Measurements from ENCODE around the gene STAT5B. TPM values are rescaled to one million over a fixed set of nuclear protein-coding genes. Genes with fewer than 3 reads are reported as not detected.

The STAT5B gene
- total and polyA plus RNA-seq, 2 of the 13 experiments (the other 11 are each of a cell fraction or from before 2014, with no cell fraction given): 21.0 to 42.8 TPM

DNA sequence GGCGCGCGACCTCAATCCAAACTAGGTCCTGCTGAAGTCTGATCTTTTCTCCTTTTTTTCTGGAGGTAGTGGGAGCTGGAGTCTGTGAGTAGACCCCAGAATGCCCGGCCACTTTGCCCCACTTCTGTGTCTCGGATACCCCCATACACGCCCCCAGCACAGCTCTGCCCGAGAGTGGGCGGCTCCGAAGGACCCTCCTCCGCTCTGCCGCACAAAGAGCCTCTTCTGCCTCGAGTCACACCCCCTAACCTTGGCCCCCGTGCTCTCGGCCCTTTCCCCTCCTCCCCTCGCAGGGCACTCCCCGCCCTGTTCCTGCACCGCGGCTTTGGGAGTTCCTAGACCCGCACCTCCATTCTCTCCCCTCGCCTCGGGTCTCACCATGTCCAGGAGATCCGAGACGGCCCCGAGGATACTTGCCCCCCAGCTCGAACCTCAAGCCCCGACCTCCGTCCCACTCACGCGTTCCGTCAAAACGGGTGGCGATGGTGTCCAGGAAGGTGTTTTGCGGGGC is 95.7 kb downstream of the STAT5B start (continued):
- TF ChIP-seq, protein P1, sequence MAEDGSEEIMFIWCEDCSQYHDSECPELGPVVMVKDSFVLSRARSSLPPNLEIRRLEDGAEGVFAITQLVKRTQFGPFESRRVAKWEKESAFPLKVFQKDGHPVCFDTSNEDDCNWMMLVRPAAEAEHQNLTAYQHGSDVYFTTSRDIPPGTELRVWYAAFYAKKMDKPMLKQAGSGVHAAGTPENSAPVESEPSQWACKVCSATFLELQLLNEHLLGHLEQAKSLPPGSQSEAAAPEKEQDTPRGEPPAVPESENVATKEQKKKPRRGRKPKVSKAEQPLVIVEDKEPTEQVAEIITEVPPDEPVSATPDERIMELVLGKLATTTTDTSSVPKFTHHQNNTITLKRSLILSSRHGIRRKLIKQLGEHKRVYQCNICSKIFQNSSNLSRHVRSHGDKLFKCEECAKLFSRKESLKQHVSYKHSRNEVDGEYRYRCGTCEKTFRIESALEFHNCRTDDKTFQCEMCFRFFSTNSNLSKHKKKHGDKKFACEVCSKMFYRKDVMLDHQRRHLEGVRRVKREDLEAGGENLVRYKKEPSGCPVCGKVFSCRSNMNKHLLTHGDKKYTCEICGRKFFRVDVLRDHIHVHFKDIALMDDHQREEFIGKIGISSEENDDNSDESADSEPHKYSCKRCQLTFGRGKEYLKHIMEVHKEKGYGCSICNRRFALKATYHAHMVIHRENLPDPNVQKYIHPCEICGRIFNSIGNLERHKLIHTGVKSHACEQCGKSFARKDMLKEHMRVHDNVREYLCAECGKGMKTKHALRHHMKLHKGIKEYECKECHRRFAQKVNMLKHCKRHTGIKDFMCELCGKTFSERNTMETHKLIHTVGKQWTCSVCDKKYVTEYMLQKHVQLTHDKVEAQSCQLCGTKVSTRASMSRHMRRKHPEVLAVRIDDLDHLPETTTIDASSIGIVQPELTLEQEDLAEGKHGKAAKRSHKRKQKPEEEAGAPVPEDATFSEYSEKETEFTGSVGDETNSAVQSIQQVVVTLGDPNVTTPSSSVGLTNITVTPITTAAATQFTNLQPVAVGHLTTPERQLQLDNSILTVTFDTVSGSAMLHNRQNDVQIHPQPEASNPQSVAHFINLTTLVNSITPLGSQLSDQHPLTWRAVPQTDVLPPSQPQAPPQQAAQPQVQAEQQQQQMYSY (CRISPR knock-in tag; IDR thresholded peaks at IDR 0.05): peak; percentile 9
- TF ChIP-seq EED (CRISPR knock-in tag; IDR thresholded peaks at IDR 0.05) (peak; percentile 3; the same call in 1 of the 2 replicates), JARID2 (CRISPR knock-in tag; IDR thresholded peaks at IDR 0.05; ENCODE audit: insufficient replicate concordance) (no peak), ETV6 (CRISPR knock-in tag; conservative IDR thresholded peaks at IDR 0.05) (no peak), CC2D1A (CRISPR knock-in tag; IDR thresholded peaks at IDR 0.05) (no peak), ZNF256 (CRISPR knock-in tag; conservative IDR thresholded peaks at IDR 0.05) (no peak), SP5 (CRISPR knock-in tag; IDR thresholded peaks at IDR 0.05; ENCODE audit: borderline replicate concordance, low read depth) (no peak), ZFP36L2 (CRISPR knock-in tag; IDR thresholded peaks at IDR 0.05) (no peak), RELA (CRISPR knock-in tag; IDR thresholded peaks at IDR 0.05) (no peak), ZNF567 (CRISPR knock-in tag; IDR thresholded peaks at IDR 0.05; ENCODE audit: borderline replicate concordance) (no peak), ZNF788 (CRISPR knock-in tag; IDR thresholded peaks at IDR 0.05; ENCODE audit: borderline replicate concordance) (peak; percentile 4; the same call in 1 of the 2 replicates), ZNF510 (CRISPR knock-in tag; IDR thresholded peaks at IDR 0.05; ENCODE audit: low read depth) (no peak), ZNF354B (CRISPR knock-in tag; IDR thresholded peaks at IDR 0.05) (no peak), ATM (IDR thresholded peaks at IDR 0.05; ENCODE audit: borderline replicate concordance) (no peak), ATF7 (IDR thresholded peaks at IDR 0.05) (no peak), ATF7 (CRISPR knock-in tag; IDR thresholded peaks at IDR 0.05) (no peak), ZFY (CRISPR knock-in tag; IDR thresholded peaks at IDR 0.05) (no peak)
- TF ChIP-seq, protein P2, sequence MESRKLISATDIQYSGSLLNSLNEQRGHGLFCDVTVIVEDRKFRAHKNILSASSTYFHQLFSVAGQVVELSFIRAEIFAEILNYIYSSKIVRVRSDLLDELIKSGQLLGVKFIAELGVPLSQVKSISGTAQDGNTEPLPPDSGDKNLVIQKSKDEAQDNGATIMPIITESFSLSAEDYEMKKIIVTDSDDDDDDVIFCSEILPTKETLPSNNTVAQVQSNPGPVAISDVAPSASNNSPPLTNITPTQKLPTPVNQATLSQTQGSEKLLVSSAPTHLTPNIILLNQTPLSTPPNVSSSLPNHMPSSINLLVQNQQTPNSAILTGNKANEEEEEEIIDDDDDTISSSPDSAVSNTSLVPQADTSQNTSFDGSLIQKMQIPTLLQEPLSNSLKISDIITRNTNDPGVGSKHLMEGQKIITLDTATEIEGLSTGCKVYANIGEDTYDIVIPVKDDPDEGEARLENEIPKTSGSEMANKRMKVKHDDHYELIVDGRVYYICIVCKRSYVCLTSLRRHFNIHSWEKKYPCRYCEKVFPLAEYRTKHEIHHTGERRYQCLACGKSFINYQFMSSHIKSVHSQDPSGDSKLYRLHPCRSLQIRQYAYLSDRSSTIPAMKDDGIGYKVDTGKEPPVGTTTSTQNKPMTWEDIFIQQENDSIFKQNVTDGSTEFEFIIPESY (CRISPR knock-in tag; IDR thresholded peaks at IDR 0.05): no peak
- TF ChIP-seq, protein P3, sequence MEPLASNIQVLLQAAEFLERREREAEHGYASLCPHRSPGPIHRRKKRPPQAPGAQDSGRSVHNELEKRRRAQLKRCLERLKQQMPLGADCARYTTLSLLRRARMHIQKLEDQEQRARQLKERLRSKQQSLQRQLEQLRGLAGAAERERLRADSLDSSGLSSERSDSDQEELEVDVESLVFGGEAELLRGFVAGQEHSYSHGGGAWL (CRISPR knock-in tag; IDR thresholded peaks at IDR 0.05): no peak
- TF ChIP-seq, protein P4, sequence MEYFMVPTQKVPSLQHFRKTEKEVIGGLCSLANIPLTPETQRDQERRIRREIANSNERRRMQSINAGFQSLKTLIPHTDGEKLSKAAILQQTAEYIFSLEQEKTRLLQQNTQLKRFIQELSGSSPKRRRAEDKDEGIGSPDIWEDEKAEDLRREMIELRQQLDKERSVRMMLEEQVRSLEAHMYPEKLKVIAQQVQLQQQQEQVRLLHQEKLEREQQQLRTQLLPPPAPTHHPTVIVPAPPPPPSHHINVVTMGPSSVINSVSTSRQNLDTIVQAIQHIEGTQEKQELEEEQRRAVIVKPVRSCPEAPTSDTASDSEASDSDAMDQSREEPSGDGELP (IDR thresholded peaks at IDR 0.05; ENCODE audit: borderline replicate concordance, low read depth): no peak
- TF ChIP-seq, protein P5, sequence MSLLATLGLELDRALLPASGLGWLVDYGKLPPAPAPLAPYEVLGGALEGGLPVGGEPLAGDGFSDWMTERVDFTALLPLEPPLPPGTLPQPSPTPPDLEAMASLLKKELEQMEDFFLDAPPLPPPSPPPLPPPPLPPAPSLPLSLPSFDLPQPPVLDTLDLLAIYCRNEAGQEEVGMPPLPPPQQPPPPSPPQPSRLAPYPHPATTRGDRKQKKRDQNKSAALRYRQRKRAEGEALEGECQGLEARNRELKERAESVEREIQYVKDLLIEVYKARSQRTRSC (CRISPR knock-in tag; IDR thresholded peaks at IDR 0.05; ENCODE audit: low read depth): no peak
- TF ChIP-seq, protein P6, sequence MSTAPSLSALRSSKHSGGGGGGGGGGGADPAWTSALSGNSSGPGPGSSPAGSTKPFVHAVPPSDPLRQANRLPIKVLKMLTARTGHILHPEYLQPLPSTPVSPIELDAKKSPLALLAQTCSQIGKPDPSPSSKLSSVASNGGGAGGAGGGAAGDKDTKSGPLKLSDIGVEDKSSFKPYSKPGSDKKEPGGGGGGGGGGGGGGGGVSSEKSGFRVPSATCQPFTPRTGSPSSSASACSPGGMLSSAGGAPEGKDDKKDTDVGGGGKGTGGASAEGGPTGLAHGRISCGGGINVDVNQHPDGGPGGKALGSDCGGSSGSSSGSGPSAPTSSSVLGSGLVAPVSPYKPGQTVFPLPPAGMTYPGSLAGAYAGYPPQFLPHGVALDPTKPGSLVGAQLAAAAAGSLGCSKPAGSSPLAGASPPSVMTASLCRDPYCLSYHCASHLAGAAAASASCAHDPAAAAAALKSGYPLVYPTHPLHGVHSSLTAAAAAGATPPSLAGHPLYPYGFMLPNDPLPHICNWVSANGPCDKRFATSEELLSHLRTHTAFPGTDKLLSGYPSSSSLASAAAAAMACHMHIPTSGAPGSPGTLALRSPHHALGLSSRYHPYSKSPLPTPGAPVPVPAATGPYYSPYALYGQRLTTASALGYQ (CRISPR knock-in tag; IDR thresholded peaks at IDR 0.05): no peak
